EH (cell line): Measurements from ENCODE around the gene LMO3.
"Not testable (repeated sequence)": the region's sequence is repeated elsewhere in the genome, so short reads cannot be mapped to it uniquely, and the experiment has no call there.

ENCODE experiments used
- DNase-seq: peaks from one replicate; pipeline ENCODE4 v3.0.0-alpha.2; 2015; ENCODE audit warnings: low read depth

Gene LMO3

DNA sequence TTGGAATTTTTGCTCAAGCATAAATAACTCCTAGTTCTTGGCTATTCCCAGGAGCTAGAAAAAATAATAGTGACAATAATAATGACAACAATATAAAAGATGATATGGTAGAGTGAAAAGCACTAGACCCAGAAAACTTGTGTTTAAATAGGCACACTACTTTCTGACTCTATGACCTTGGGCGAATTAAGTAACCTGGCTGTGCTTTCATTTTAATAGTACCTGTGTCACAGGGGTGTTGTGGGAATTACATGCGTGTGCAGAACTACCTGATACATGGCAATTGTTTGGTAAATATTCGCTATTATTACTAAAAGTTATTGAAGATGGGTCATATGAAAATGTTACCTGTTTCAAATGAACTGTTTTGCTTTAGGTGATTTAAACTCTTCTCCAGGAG, 60.1 kb downstream of the LMO3 start:
- DNase-seq, result no peak

DNA sequence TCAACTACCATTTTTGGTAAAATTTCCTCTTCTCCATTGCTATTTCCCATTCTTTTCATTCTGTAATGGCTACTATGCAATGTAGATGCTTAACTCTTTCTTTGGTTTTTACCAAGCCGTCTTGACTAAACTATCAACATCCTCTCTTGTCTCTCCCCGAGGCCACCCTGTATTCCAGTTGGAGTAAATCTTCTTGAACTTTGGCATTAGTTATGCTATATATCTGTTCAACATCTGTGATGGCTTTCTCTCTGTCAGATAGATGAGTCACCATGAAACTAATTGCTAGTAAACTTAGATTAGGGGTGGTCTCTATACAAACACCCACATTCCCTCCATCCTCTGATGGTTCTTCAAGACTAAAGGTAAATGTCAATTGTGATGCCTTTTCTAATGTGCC, 63.4 kb downstream of the LMO3 start:
- no peak for DNase-seq

DNA sequence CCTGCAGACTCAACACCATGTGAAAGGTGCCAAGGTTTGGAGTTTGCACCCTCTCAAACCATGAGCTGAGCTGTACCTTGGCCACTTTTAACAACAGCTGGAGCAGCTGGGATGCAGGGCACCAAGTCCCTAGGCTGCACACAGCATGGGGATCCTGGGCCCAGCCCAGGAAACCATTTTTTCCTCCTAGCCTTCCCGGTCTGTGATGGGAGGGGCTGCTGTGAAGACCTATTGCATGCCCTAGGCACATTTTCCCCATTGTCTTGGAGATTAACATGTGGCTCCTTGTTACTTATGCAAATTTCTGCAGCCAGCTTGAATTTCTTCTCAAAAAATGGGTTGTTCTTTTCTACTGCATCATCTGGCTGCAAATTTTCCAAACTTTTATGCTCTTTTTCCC, 68.3 kb downstream of the LMO3 start:
- DNase-seq, result not testable (repeated sequence)

DNA sequence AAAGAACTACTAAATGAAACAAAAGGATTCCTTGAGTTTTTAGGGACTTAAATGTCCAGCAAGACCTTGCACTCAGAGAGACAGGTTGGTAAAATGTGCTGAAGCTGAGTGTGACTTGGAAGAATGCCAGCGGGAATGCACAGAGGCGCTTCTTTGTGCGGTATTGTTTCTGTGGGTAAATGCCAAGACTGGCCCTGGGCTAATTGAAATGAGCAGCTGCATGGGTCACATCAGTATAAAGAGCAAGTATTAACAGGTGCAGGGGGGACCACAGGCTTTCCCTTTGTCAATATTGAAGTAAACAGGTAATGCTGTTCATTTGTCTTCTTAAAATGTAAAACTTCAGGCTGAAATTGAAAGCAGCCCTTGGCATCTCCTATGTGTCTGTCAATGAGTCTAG, 74.3 kb downstream of the LMO3 start:
- no peak for DNase-seq

DNA sequence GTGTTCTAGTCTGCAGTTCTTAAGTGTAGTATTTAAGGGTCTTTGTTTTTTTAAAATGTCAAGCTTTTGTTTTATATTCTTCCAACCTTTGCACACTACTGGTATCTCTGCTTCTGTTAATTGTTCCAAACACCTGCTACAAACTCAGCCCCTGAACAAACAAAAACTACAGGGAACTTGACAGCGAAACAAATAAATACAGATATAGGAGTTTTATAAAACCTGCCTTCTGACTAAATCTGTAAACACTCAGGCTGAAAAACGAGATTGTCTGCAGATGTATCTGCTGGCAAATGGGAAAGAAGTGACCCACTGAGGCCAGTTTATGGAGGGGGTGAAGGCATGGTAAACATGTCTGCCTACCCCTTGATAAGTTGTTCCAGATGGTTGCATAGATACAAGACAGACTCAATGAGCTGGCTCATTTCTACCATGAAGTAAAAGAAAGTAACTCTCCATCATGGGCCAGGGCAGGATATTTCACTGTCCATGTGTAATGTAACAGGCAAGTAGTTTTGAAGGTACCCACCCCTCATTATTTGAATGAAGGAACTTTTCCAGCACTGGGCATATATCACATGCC, 75.6 kb downstream of the LMO3 start:
- no peak for DNase-seq

DNA sequence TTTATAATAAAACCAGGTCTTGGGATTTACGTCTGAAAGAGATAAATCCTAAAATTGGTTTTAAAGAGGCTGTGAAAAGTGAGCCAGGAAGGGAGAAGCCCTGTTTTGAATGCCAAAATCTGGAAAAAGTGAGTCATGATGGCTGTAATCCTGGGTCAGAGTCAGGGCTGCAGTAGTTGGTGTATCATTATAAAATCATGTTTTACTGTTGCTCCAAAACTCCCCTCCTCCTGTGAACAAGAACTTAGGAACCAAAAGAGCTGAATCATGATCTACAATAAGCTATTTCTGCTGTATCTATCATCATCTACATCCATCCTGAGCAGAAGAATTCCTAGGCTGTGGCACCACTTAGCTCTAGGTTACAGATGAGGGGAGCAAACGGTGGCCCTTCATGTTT, 79.3 kb downstream of the LMO3 start:
- DNase-seq, result peak; percentile 26

DNA sequence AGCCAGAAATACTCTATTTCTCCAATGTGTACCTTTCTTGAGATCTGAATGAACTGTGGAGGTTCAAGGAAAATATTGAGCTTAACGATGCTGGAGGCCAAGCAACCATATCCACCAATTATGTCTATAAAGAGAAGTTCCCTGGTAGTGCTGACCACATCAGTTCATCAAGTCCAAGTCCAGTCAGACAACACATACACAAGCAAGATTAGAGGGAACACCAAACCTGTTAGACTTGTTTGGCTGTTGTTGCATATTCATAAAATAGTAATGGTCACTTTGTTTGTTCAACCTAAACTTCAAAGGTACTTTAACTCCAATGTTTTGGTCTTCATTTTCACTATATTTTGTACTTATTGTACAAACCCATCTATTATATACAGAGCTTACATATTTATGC, 81.6 kb downstream of the LMO3 start:
- DNase-seq, result no peak

DNA sequence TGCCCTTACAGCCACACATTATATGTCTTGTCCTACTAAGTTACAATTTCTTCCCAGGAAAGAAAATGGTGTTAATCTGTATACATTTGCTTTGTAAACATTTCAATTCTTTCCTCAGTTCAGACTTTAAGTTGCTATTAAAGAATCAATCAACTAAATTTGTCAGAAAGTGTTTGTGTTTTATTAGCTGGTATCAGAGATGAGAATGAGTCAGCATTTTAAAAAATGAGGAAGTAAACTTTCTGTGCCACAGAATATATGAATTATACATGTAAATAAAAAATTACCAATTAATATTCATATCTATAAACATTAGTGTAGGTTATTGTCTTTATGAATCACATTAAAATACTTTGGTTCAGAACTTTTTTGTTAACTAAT, 82.0 kb downstream of the LMO3 start:
- no peak for DNase-seq

DNA sequence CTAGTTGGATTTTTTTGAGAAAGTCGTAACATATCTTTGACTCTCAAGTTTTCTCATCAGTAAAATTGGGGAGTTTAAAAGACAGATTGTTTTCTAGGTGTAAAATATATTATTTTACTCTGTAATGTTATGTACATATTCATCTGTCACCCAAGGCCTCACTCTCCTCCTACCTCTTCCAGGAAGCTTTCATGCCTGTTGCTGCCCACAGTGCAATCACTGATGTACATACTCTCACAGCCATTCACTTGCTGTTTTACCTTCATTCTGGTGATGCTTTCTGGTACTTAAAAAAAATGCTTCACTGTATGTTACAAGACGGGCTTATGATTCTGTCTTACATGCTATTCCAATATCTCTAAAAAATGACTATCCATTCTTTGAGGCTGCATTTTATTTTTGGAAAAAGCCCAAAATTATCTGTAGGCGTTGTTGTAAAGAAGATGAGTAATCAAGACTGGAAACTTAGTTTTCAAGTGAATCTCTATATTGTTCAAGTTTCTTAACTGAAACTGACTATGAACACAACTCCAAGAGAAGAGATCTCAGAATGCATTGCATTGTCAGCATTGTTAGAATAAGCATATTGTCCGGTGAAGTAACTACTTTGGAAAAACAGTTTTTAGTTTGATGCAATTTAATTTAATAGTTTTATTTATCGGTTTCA, 82.5 kb downstream of the LMO3 start:
- no peak for DNase-seq

DNA sequence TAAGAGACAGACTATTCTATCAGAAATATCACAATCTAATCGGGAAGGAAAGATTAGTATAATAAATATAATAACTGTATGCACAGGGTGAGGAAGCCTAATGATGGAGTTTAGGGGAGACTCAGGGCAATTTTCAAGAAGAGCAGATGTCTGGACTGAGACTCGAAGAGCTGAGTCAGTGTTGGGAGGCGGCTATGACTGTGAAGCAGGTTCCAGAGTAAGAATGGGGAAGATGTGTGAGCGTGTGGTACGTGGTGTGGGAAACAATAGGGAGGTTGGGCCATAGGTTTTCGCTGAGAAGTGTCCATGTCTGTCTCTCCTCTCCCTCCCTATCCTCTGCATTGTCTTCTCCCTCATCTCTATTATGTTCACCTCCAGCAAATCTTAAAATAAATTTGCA, 85.6 kb downstream of the LMO3 start:
- DNase-seq, result no peak

DNA sequence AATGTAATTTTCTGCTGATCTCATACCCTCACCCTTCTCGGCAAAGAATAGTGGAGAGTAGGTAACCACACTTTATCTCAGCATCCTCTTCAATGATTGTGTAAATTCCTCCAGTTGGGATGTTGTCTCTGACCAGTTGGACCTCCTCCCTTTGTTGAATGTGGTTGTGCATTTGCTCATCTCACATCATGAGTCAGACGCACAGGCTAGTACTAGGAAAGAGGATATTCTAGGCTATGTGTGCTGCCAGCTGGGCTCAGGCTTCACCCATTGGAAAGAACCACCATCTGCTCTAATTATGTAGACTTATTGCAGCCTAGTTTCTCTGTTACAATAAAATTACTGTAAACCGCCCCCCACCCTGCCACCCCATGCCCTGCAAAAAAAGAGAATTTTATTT, 90.3 kb downstream of the LMO3 start:
- DNase-seq, result no peak

DNA sequence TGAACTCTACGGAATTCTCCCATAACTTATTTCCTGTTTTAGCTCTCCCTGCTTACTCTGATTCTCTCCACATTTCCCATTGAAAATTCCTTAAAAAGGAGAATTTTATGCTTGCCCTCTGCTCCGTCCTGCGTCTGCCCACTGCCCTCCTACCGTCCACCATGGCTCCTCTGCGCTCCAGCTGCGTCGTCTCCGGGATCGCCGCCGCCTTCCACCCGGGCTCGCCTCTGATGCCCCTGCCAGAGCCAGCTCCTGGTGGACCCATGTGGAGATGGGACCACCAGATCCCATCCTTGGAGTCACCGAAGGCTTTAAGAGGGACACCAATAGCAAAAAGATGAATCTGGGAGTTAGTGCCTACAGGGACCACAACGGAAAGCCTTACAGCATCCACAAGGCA, 92.7 kb downstream of the LMO3 start:
- no peak for DNase-seq

DNA sequence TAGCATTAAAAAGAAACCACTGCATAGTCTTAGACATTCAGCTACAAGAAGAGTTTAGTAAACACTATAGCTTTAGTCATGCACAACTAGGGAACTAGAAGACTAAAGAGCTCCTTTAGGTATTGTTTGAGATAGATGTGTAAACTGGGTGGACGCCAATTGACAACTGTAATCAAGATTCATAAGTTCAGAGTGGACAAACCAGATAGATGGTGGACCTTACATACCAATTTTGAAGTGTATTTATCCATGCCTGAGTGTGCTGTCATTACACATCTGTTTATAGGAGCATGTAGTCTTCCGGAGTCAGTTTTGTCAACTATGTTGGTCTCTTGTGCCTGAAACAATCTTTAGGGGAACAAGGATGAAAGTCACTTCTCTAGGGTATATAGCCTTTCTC, 96.6 kb downstream of the LMO3 start:
- no peak for DNase-seq

DNA sequence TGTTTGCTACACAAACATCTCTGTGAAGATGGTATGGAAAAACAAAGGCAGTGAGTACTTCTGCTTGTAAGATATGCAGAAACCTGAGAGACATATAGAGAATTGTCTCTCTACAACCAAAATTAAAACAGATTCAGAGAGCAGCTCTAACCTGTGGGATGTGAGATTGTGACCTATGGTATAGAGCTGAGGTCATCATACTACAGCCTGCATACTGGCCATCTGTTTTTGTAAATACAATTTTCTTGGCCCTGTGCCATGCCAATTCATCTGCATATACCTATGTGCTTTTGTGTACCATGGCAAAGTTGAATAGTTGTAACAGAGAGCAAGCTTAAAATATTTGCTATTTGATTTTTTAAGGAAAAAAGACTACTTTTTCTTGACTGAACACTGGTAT, 99.6 kb downstream of the LMO3 start:
- no peak for DNase-seq

DNA sequence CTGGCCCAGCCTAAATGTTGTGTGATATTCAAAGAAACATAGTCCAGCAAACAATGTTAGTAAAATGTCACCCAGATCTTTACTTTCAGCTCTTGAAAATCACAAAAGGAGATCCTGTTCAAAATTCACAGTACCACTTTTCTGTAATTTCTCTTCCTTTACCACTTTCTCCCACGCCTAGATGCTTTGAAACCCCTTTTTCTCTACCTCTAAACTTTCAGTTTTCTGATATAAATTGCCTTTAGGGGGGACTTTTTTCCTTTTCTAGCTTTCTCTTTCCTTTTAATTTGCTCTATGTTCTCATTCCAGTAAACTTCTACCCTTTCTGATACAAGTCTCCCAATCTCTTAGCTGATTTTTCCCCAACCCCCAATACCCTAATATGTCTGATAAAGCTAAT, 101.8 kb downstream of the LMO3 start:
- DNase-seq, result no peak

DNA sequence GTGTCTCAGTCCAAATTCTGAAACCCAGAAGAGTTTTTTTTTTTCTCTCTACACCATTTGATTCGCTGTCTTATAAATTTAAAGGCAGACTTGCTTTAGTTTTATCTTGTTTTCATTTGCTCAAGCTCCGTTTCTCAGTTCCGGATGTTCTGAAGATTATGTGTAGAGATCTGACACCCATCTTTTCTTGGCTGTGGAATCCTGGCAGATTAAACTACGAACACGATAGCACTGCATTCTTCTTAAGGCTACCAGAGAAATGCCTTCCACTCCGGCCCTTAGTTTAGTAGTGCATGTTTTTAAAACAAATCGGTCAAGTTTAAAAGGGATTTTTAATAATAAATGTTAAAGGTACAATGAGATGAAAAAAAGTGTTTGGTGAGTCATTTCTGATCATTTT, 106.4 kb downstream of the LMO3 start:
- DNase-seq, result no peak
